Measurements from ENCODE around the gene PTGIS. TPM values are rescaled to one million over a fixed set of nuclear protein-coding genes. Genes with fewer than 3 reads are reported as not detected.

The PTGIS gene
- total RNA-seq, 1 donor from 2014 or later, result not detected

DNA sequence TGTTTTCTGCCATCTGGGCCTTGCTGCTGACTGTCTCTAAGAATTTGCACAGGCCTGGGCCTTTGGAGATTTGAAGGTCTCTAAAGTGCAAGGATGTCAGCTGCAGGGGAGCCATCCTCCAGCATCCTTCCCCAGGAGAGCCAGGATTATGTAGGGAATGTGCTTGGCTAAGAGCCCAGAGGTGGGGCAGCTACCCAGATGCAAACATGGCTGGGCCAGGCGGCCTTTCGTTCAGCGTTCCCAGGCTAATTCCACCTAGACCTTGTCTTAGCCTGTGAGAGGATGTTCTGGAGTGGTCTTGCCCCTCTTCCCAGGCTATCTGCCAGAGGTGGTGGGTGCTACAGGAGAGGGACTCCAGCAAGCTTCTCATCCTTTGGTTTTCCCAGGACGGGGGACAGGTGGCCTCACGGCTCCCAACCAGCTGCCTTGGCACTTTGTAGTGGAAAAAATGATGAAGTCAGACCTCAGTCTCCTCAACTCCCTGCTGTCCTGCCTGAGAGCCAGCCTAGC lies 7.7 kb upstream of the PTGIS start:
- ChIA-PET POLR2A (no interaction called here), CTCF (no interaction called here)
- H3K4me1 Mint-ChIP-seq, result no peaks in the 10 kb centered on the region
- peaks cover 31% of the 10 kb centered on the region for H3K27me3 Mint-ChIP-seq
- TF ChIP-seq, protein P1, sequence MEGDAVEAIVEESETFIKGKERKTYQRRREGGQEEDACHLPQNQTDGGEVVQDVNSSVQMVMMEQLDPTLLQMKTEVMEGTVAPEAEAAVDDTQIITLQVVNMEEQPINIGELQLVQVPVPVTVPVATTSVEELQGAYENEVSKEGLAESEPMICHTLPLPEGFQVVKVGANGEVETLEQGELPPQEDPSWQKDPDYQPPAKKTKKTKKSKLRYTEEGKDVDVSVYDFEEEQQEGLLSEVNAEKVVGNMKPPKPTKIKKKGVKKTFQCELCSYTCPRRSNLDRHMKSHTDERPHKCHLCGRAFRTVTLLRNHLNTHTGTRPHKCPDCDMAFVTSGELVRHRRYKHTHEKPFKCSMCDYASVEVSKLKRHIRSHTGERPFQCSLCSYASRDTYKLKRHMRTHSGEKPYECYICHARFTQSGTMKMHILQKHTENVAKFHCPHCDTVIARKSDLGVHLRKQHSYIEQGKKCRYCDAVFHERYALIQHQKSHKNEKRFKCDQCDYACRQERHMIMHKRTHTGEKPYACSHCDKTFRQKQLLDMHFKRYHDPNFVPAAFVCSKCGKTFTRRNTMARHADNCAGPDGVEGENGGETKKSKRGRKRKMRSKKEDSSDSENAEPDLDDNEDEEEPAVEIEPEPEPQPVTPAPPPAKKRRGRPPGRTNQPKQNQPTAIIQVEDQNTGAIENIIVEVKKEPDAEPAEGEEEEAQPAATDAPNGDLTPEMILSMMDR (IDR thresholded peaks at IDR 0.05), result no peak
- H3K4me3 Mint-ChIP-seq, result no peak overlapping the region
- peaks cover 5% of the 10 kb centered on the region for H3K9me3 Mint-ChIP-seq
- intact Hi-C loops (cut with micrococcal nuclease), result no loop called here
- H3K27ac Mint-ChIP-seq, result no peak overlapping the region
- DNase-seq (no peak), ATAC-seq (ENCODE audit: low read depth) (no peak)
- no peaks in the 10 kb centered on the region for H3K36me3 Mint-ChIP-seq (ENCODE audit: low read depth)

DNA sequence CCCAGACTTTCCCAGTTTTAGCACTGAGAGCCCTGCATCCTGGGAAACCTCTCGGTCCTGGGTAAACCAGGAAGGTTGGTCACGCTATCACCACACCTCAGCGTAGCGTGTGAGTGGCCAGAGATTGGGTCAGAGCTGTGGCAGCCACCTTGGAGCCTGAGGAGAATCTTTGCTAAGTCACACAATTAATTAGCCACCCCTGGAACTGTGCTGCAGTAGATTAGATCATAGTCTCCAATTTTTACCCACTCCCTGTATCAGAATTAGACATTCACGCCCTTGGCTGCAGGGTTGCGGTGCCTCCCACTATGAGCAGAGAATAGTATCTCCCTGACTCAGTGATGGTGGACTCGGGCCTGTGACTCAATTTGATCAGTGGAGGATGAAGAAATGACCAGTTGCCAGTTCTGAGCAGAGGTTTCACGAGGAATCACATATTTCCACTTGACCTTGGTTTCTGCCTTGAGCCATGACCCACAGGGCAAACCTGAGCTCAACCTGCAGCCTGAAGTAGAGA lies 6.0 kb upstream of the PTGIS start:
- TF ChIP-seq, protein P1 (IDR thresholded peaks at IDR 0.05), result no peak
- intact Hi-C loops (cut with micrococcal nuclease), result no loop called here
- Mint-ChIP-seq H3K4me3 (no peak overlapping the region), H3K36me3 (ENCODE audit: low read depth) (no peaks in the 10 kb centered on the region), H3K27me3 (peaks cover 42% of the 10 kb centered on the region), H3K27ac (no peak overlapping the region), H3K9me3 (peaks cover 5% of the 10 kb centered on the region), H3K4me1 (peaks cover 1% of the 10 kb centered on the region)
- ATAC-seq (ENCODE audit: low read depth) (no peak), DNase-seq (no peak)
- CTCF ChIA-PET, result no interaction called here
- POLR2A ChIA-PET, result no interaction called here

DNA sequence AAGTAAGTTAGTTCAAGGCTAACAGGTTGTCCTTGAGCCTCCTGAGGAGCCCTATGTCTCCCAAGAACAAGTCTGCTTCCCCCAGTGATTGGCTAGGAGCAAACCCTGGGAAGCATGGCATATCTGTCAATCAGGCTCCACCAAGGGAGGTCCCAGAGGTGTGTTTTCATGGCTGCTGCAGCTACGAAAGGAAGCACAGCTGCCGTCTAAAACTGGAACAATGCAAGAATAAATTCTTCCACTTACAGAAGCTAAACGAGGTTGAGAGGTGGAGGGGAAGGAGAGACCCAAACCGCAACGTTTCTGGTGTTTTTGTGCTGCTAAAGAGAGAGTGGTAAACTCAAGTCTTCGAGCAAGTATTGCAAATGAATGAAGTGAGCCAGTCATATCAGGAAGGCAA lies 4.9 kb upstream of the PTGIS start:
- Mint-ChIP-seq H3K27me3 (peaks cover 48% of the 10 kb centered on the region), H3K36me3 (ENCODE audit: low read depth) (no peaks in the 10 kb centered on the region), H3K27ac (no peak overlapping the region), H3K4me1 (peaks cover 1% of the 10 kb centered on the region), H3K9me3 (peaks cover 5% of the 10 kb centered on the region), H3K4me3 (no peak overlapping the region)
- POLR2A ChIA-PET, result no interaction called here
- CTCF ChIA-PET, result no interaction called here
- DNase-seq (no peak), ATAC-seq (ENCODE audit: low read depth) (no peak)
- intact Hi-C loops (cut with micrococcal nuclease), result no loop called here
- TF ChIP-seq, protein P1 (IDR thresholded peaks at IDR 0.05), result no peak

DNA sequence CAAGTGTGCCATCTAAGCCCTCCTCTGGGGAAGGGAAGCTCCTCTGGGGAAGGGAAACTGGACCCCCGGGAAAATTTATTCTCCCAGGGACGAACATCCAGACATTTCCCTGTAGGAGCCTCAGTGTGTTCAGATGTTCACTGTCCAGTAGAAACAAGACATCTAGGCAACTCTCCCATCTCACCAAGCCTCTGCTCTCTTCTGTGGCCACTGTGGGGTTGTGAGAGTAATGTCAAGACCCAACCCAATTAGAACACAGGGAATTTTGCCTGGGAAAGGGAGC lies 3.6 kb upstream of the PTGIS start:
- ChIA-PET CTCF (no interaction called here), POLR2A (no interaction called here)
- H3K27me3 Mint-ChIP-seq, result peaks cover 49% of the 10 kb centered on the region
- peaks cover 1% of the 10 kb centered on the region for H3K4me1 Mint-ChIP-seq
- H3K36me3 Mint-ChIP-seq (ENCODE audit: low read depth), result no peaks in the 10 kb centered on the region
- TF ChIP-seq, protein P1 (IDR thresholded peaks at IDR 0.05), result no peak
- no peak overlapping the region for H3K4me3 Mint-ChIP-seq
- intact Hi-C loops (cut with micrococcal nuclease), result no loop called here
- ATAC-seq (ENCODE audit: low read depth), result no peak
- DNase-seq, result no peak
- peaks cover 5% of the 10 kb centered on the region for H3K9me3 Mint-ChIP-seq
- no peak overlapping the region for H3K27ac Mint-ChIP-seq

DNA sequence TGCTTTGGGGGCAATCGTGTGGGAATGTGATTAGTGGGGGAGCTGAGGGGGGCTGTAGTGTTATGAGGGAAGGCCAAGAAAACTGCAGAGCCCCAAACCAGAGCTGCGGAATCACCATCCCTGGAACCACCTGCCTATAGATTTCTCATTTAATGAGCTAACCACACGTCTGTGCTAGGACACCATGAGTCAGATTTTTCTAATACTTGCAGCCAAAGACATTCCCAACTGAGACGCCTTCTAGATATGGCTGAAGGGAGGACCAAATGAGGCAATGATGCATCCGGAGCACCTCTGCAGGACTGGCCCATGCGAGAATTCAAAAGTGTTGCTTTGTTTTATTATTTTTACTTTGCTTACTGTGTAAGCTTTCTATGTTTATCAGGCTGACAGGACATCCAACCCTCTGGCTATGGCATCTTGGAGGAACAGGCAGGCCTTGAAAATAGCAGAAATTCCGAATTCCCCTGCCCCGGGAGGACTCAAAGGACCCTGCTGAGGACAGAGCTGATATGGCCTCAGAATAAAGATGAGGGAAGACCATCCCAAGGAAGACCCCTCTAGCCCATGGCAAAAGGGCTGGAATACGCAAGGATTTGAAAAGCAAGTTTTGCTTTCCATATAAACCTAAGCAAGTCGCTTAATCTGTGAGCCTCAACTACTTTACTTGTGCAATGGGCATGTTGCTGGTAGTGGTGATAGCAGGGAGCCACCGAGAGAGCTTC lies 3.1 kb upstream of the PTGIS start:
- ATAC-seq (ENCODE audit: low read depth), result no peak
- TF ChIP-seq, protein P1 (IDR thresholded peaks at IDR 0.05), result no peak
- H3K27me3 Mint-ChIP-seq, result peaks cover 48% of the 10 kb centered on the region
- ChIA-PET POLR2A (no interaction called here), CTCF (no interaction called here)
- peaks cover 1% of the 10 kb centered on the region for H3K4me1 Mint-ChIP-seq
- no peak overlapping the region for H3K27ac Mint-ChIP-seq
- no peak for DNase-seq
- H3K4me3 Mint-ChIP-seq, result no peak overlapping the region
- intact Hi-C loops (cut with micrococcal nuclease), result no loop called here
- no peaks in the 10 kb centered on the region for H3K36me3 Mint-ChIP-seq (ENCODE audit: low read depth)
- no peaks in the 10 kb centered on the region for H3K9me3 Mint-ChIP-seq
